ENCODE results near the gene CD6. TPM values are rescaled to one million over a fixed set of nuclear protein-coding genes. Genes with fewer than 3 reads are reported as not detected.

Gene CD6
- total RNA-seq, 1 experiment from 2014 or later: not detected

GRCh38 chr11:60942219-60942618 is 29.3 kb upstream of the CD6 start:
- H3K4me1 ChIP-seq (ENCODE audit: insufficient read depth, low read length): no peaks in the 10 kb centered on the region
- no peaks in the 10 kb centered on the region for H3K27me3 ChIP-seq (ENCODE audit: insufficient read depth, low read length)
- H3K4me3 Mint-ChIP-seq: no peak overlapping the region
- H3K27me3 Mint-ChIP-seq (ENCODE audit: low read depth): peaks cover 4% of the 10 kb centered on the region
- H3K9me3 ChIP-seq (ENCODE audit: control insufficient read depth, low read depth, low read length): no peaks in the 10 kb centered on the region
- no peak overlapping the region for H3K18ac ChIP-seq (ENCODE audit: insufficient read length, low read depth, low read length)
- no peak overlapping the region for H2BK15ac ChIP-seq (ENCODE audit: low read depth, low read length)
- no peak overlapping the region for H4K91ac ChIP-seq (ENCODE audit: insufficient read length, low read depth, low read length)
- H2AFZ ChIP-seq (ENCODE audit: low read length): no peak overlapping the region
- no peaks in the 10 kb centered on the region for H3K79me1 ChIP-seq (ENCODE audit: insufficient read depth, low read depth, low read length, poor library complexity, severe bottlenecking)
- no peak overlapping the region for H2BK120ac ChIP-seq (ENCODE audit: low read depth, low read length, poor library complexity, severe bottlenecking)
- H4K8ac ChIP-seq (replicated peaks; ENCODE audit: insufficient read length, low read depth, low read length): no peak overlapping the region
- no peak overlapping the region for H2AK5ac ChIP-seq (ENCODE audit: insufficient read length, low read length)
- no peak overlapping the region for H2BK20ac ChIP-seq (ENCODE audit: low read depth, low read length, poor library complexity, severe bottlenecking)
- peaks cover 15 to 16% of the 10 kb centered on the region in 2 experiments for H3K4me1 Mint-ChIP-seq
- no peak overlapping the region for H3K27ac Mint-ChIP-seq
- no peaks in the 10 kb centered on the region for H4K20me1 ChIP-seq (ENCODE audit: control insufficient read depth, insufficient read depth, insufficient read length)
- H2BK5ac ChIP-seq (ENCODE audit: insufficient read length, low read length): no peak overlapping the region
- no peak overlapping the region for H3K4ac ChIP-seq (ENCODE audit: low read depth, low read length)
- no peaks in the 10 kb centered on the region; a peak in 1 of 5 replicates for H3K9me3 Mint-ChIP-seq
- H3T11ph ChIP-seq (ENCODE audit: low read length): no peak overlapping the region
- H3K27ac ChIP-seq (ENCODE audit: insufficient read length, low read depth, low read length): no peak overlapping the region
- H3K56ac ChIP-seq (ENCODE audit: insufficient read length, low read depth, low read length): no peak overlapping the region
- TF ChIP-seq, protein P1, sequence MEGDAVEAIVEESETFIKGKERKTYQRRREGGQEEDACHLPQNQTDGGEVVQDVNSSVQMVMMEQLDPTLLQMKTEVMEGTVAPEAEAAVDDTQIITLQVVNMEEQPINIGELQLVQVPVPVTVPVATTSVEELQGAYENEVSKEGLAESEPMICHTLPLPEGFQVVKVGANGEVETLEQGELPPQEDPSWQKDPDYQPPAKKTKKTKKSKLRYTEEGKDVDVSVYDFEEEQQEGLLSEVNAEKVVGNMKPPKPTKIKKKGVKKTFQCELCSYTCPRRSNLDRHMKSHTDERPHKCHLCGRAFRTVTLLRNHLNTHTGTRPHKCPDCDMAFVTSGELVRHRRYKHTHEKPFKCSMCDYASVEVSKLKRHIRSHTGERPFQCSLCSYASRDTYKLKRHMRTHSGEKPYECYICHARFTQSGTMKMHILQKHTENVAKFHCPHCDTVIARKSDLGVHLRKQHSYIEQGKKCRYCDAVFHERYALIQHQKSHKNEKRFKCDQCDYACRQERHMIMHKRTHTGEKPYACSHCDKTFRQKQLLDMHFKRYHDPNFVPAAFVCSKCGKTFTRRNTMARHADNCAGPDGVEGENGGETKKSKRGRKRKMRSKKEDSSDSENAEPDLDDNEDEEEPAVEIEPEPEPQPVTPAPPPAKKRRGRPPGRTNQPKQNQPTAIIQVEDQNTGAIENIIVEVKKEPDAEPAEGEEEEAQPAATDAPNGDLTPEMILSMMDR (conservative IDR thresholded peaks at IDR 0.05): no peak
- no peak overlapping the region for H4K5ac ChIP-seq (ENCODE audit: insufficient read length, low read depth, low read length)
- no peak overlapping the region for H3K23ac ChIP-seq (ENCODE audit: insufficient read length, low read depth, low read length)
- H3K14ac ChIP-seq (ENCODE audit: insufficient read depth, low read length): no peak overlapping the region
- H3K4me2 ChIP-seq (ENCODE audit: insufficient read depth, insufficient read length, low read length): no peak overlapping the region
- H2BK12ac ChIP-seq (ENCODE audit: insufficient read length, low read depth, low read length): no peak overlapping the region
- no peaks in the 10 kb centered on the region for H3K23me2 ChIP-seq (ENCODE audit: insufficient read length, low read depth, low read length, poor library complexity, severe bottlenecking)
- WGBS (ENCODE audit: extremely low coverage, insufficient read length, low lambda C conversion rate): no CpG with 5 or more reads among the region's 4 CpGs
- H3K36me3 Mint-ChIP-seq (ENCODE audit: insufficient read depth in 1 of 3, low read depth in 3 of 3): peaks cover 2 to 10% (median 3%) of the 10 kb centered on the region in 3 experiments; a peak in 6 of 7 replicates
- H3K79me2 ChIP-seq (ENCODE audit: insufficient read depth, low read length): no peaks in the 10 kb centered on the region
- no peak for DNase-seq
- H3K9ac ChIP-seq (ENCODE audit: extremely low read depth, insufficient read length, low read length): no peak overlapping the region

Data from H9 (cell line).